Liver (tissue), 9 donors: ENCODE data around the gene CLEC2A. TPM values are rescaled to one million over a fixed set of nuclear protein-coding genes. Genes with fewer than 3 reads are reported as not detected.

Source experiments
- DNase-seq: peaks from one replicate; pipeline ENCODE4 v3.0.0-alpha.2; 2017; ENCODE audit warnings: low spot score
- H3K27ac ChIP-seq, 2 donors: one replicate each; pipeline ENCODE4 v1.7.0; 2013; ENCODE audit warnings: inconsistent platforms in 2 of 2, low read length in 2 of 2, control low read depth in 1 of 2, low read depth in 1 of 2, mild to moderate bottlenecking in 1 of 2
- H3K27me3 ChIP-seq, 4 donors: one replicate each; pipeline versions ENCODE4 v1.6.1 to v1.7.0; 2013; ENCODE audit warnings: low read length in 3 of 4, inconsistent platforms in 1 of 4, mild to moderate bottlenecking in 1 of 4, moderate library complexity in 1 of 4; ENCODE audit not compliant: control insufficient read depth in 4 of 4, insufficient read depth in 4 of 4
- H3K36me3 ChIP-seq, 4 donors: one replicate each; pipeline versions ENCODE4 v1.6.1 to v1.7.0; 2013; ENCODE audit warnings: low read length in 3 of 4, mild to moderate bottlenecking in 3 of 4, low read depth in 1 of 4, moderate library complexity in 1 of 4; ENCODE audit not compliant: control insufficient read depth in 4 of 4, insufficient read depth in 3 of 4
- H3K4me1 ChIP-seq, 4 donors: one replicate each; pipeline versions ENCODE4 v1.6.1 to v1.7.0; 2013; ENCODE audit warnings: low read length in 3 of 4, mild to moderate bottlenecking in 3 of 4, moderate library complexity in 1 of 4; ENCODE audit not compliant: control insufficient read depth in 4 of 4, insufficient read depth in 4 of 4
- H3K4me3 ChIP-seq, 3 donors: one replicate each; pipeline versions ENCODE4 v1.6.1 to v1.7.0; 2013; ENCODE audit warnings: low read length in 3 of 3, control low read depth in 1 of 3, low read depth in 1 of 3, mild to moderate bottlenecking in 1 of 3
- H3K9ac ChIP-seq, 2 donors: one replicate each; pipeline ENCODE4 v1.7.0; 2013; ENCODE audit warnings: low read length in 2 of 2, mild to moderate bottlenecking in 2 of 2, moderate library complexity in 2 of 2, control low read depth in 1 of 2, low read depth in 1 of 2
- H3K9me3 ChIP-seq, 4 donors: one replicate each; pipeline versions ENCODE4 v1.6.1 to v1.7.0; 2013; ENCODE audit warnings: low read length in 3 of 4; ENCODE audit not compliant: control insufficient read depth in 4 of 4
- ATF3 ChIP-seq: IDR thresholded peaks from 2 replicates; pipeline ENCODE4 v1.6.1; 2016; ENCODE audit warnings: antibody characterized with exemption
- CTCF ChIP-seq: fragments of 150-350 bp; IDR thresholded peaks from 2 replicates; pipeline ENCODE4 v1.5.1; 2017; ENCODE audit warnings: improper control_type of control experiment, low read depth, low read length; ENCODE audit not compliant: missing input control
- EGR1 ChIP-seq, 2 donors: IDR thresholded peaks; 2 replicates each; pipeline ENCODE4 v1.6.1; 2016 to 2018; ENCODE audit warnings: antibody characterized with exemption in 2 of 2, low read depth in 2 of 2
- FOXA1 ChIP-seq: IDR thresholded peaks from 2 replicates; pipeline ENCODE4 v1.6.1; 2016; ENCODE audit warnings: antibody characterized with exemption
- FOXA2 ChIP-seq: IDR thresholded peaks from 2 replicates; pipeline ENCODE4 v1.6.1; 2016; ENCODE audit warnings: antibody characterized with exemption
- GABPA ChIP-seq, 2 donors: IDR thresholded peaks in 1 of 2; conservative IDR thresholded peaks in 1 of 2; 2 replicates each; pipeline ENCODE4 v1.6.1; 2016; ENCODE audit warnings: antibody characterized with exemption in 2 of 2, mild to moderate bottlenecking in 1 of 2, moderate library complexity in 1 of 2
- HNF4A ChIP-seq, 2 donors: conservative IDR thresholded peaks; 2 replicates each; pipeline ENCODE4 v1.6.1; 2016; ENCODE audit warnings: antibody characterized with exemption in 2 of 2, mild to moderate bottlenecking in 2 of 2
- HNF4G ChIP-seq: IDR thresholded peaks from 2 replicates; pipeline ENCODE4 v1.6.1; 2016; ENCODE audit warnings: antibody characterized with exemption
- JUND ChIP-seq, 2 donors: IDR thresholded peaks; 2 replicates each; pipeline ENCODE4 v1.6.1; 2016; ENCODE audit warnings: antibody characterized with exemption in 2 of 2
- MAX ChIP-seq: IDR thresholded peaks from 2 replicates; pipeline ENCODE4 v1.6.1; 2016; ENCODE audit warnings: antibody characterized with exemption
- NR2F2 ChIP-seq: IDR thresholded peaks from 2 replicates; pipeline ENCODE4 v1.6.1; 2016; ENCODE audit warnings: antibody characterized with exemption
- RAD21 ChIP-seq, 2 donors: IDR thresholded peaks; 2 replicates each; pipeline ENCODE4 v1.6.1; 2016; ENCODE audit warnings: antibody characterized with exemption in 2 of 2, mild to moderate bottlenecking in 2 of 2
- REST ChIP-seq: IDR thresholded peaks from 2 replicates; pipeline ENCODE4 v1.6.1; 2016; ENCODE audit warnings: antibody characterized with exemption, mild to moderate bottlenecking
- SP1 ChIP-seq: IDR thresholded peaks from 2 replicates; pipeline ENCODE4 v1.6.1; 2018; ENCODE audit warnings: antibody characterized with exemption, mild to moderate bottlenecking
- TAF1 ChIP-seq: conservative IDR thresholded peaks from 2 replicates; pipeline ENCODE4 v1.6.1; 2016; ENCODE audit warnings: antibody characterized with exemption, mild to moderate bottlenecking
- YY1 ChIP-seq: IDR thresholded peaks from 2 replicates; pipeline ENCODE4 v1.6.1; 2016; ENCODE audit warnings: antibody characterized with exemption, mild to moderate bottlenecking
- whole genome bisulfite sequencing: extraction: QIAGEN DNeasy Blood & Tissue Kit; methylation state at CpG from one replicate; pipeline ENCODE4 v1.1.7; 2013; 5-methylcytosine and 5-hydroxymethylcytosine counted together
- polyA plus RNA-seq, 2 donors: library from polyadenylated mRNA; stranded (reverse) in 1 of 2; unstranded in 1 of 2; fragments of 200-250 nt in 1 of 2; fragments of >200 nt in 1 of 2; fragmentation: Nextera tagmentation in 1 of 2; extraction: Ambion mirVana in 1 of 2; gene quantifications; one replicate each; pipeline versions ENCODE4 v1.2.1 to v1.2.3, GENCODE V29; 2013 to 2015
- total RNA-seq, 2 donors: library from RNA; depleted of rRNA; stranded (reverse); fragments of >200 nt; gene quantifications; one replicate each; pipeline ENCODE4 v1.2.3, GENCODE V29; 2014
- TF ChIP-seq, protein P1 (sequence below): IDR thresholded peaks from 2 replicates; pipeline ENCODE4 v1.6.1; 2016; ENCODE audit warnings: antibody characterized with exemption
- donor health status: healthy.
- donor health status: healthy.
- donor health status: healthy.
- donor health status: healthy.
- donor health status: healthy.

CLEC2A gene
- total and polyA plus RNA-seq, 4 donors = not detected

DNA sequence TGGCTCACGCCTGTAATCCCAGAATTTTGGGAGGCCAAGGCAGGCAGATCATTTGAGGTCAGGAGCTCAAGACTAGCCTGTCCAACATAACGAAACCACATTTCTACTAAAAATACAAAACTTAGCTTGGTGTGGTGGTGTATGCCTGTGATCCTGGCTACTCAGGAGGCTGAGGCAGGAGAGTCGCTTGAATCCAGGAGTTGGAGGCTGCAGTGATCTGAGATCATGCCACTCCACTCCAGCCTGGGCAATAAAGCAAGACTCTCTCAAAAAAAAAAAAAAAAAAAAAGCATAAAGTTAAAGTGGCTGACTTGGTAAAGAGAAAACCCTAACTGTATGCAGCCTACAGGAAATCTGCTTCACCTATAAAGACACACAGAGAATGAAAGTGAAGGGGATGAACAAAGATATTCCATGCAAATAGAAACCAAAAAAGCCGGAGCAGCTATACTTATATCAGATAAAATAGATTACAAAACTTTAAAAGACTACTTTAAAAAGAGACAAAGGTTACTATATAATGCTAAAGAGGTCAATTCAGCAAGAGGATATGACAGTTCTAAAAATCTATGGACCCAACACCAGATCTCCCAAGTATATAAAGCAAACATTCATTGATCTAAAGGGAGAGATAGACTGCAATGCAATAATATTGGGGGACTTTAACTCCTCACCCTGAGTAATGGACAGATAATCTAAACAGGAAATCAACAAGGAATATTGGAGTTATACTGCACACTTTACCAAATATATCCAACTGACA is 67.1 kb downstream of the CLEC2A start:
- H3K27ac ChIP-seq = no peak overlapping the region
- DNase-seq = no peak
- no peaks in the 10 kb centered on the region for H3K9me3 ChIP-seq
- H3K27me3 ChIP-seq = no peaks in the 10 kb centered on the region
- WGBS = 58% methylated on average over 4 of the region's 4 CpGs
- peak overlapping the region in 1 of 2 donors; percentile 50 for H3K9ac ChIP-seq
- no peaks in the 10 kb centered on the region for H3K36me3 ChIP-seq
- H3K4me1 ChIP-seq = no peaks in the 10 kb centered on the region
- peak overlapping the region in 1 of 3 donors; percentile 20 for H3K4me3 ChIP-seq
- no peak for TF ChIP-seq SP1
- TF ChIP-seq MAX = no peak
- no peak for TF ChIP-seq TAF1
- no peak for TF ChIP-seq JUND (IDR thresholded peaks at IDR 0.05)
- TF ChIP-seq HNF4A (conservative IDR thresholded peaks at IDR 0.05) = no peak
- no peak for TF ChIP-seq FOXA1
- TF ChIP-seq FOXA2 = no peak
- no peak for TF ChIP-seq CTCF
- TF ChIP-seq RAD21 (IDR thresholded peaks at IDR 0.05) = no peak
- no peak for TF ChIP-seq GABPA (IDR thresholded peaks at IDR 0.05 in 1 of 2, conservative IDR thresholded peaks at IDR 0.05 in 1 of 2)
- no peak for TF ChIP-seq NR2F2
- TF ChIP-seq ATF3 = no peak
- no peak for TF ChIP-seq EGR1 (IDR thresholded peaks at IDR 0.05; ENCODE audit: low read depth in 2 of 2)
- no peak for TF ChIP-seq HNF4G
- TF ChIP-seq YY1 = no peak
- TF ChIP-seq REST = no peak
- TF ChIP-seq, protein P1, sequence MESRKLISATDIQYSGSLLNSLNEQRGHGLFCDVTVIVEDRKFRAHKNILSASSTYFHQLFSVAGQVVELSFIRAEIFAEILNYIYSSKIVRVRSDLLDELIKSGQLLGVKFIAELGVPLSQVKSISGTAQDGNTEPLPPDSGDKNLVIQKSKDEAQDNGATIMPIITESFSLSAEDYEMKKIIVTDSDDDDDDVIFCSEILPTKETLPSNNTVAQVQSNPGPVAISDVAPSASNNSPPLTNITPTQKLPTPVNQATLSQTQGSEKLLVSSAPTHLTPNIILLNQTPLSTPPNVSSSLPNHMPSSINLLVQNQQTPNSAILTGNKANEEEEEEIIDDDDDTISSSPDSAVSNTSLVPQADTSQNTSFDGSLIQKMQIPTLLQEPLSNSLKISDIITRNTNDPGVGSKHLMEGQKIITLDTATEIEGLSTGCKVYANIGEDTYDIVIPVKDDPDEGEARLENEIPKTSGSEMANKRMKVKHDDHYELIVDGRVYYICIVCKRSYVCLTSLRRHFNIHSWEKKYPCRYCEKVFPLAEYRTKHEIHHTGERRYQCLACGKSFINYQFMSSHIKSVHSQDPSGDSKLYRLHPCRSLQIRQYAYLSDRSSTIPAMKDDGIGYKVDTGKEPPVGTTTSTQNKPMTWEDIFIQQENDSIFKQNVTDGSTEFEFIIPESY = no peak

Other genes with a start within 250 kb of the CLEC2A start
- gene CLECL1, start 199.3 kb downstream of the CLEC2A start, total RNA-seq = under 1 TPM; 0.17 to 0.42 TPM
- gene CLECL1, start 199.3 kb downstream of the CLEC2A start, polyA plus RNA-seq = under 1 TPM; 0.33 to 0.36 TPM
- gene CD69, start 171.5 kb downstream of the CLEC2A start, total RNA-seq = 1 to 10 TPM; 1.8 to 2.7 TPM
- 1 to 10 TPM; 1.3 to 1.6 TPM for gene CD69, start 171.5 kb downstream of the CLEC2A start, polyA plus RNA-seq
- gene KLRF1, start 104.9 kb downstream of the CLEC2A start, total RNA-seq = 1 to 10 TPM in 1 of 2 donors, under 1 TPM in 1; 0.56 to 1.5 TPM
- under 1 TPM; 0.18 to 0.96 TPM for gene KLRF1, start 104.9 kb downstream of the CLEC2A start, polyA plus RNA-seq
- gene CLEC2B, start 63.0 kb downstream of the CLEC2A start, total RNA-seq = 1 to 10 TPM; 3.1 to 3.2 TPM
- gene CLEC2B, start 63.0 kb downstream of the CLEC2A start, polyA plus RNA-seq = 1 to 10 TPM; 2.9 to 4.2 TPM
- gene KLRF2, start 50.9 kb downstream of the CLEC2A start, total RNA-seq = not detected
- not detected for gene KLRF2, start 50.9 kb downstream of the CLEC2A start, polyA plus RNA-seq
- gene CLEC12A, start 39.0 kb upstream of the CLEC2A start, total RNA-seq = 1 to 10 TPM; 2.3 to 3.4 TPM
- 1 to 10 TPM; 3.0 to 4.7 TPM for gene CLEC12A, start 39.0 kb upstream of the CLEC2A start, polyA plus RNA-seq
- 10 to 100 TPM; 28.0 to 29.8 TPM for gene CLEC1B, start 66.8 kb upstream of the CLEC2A start, total RNA-seq
- 10 to 100 TPM; 33.2 to 36.4 TPM for gene CLEC1B, start 66.8 kb upstream of the CLEC2A start, polyA plus RNA-seq
- under 1 TPM; 0.17 to 0.23 TPM for gene CLEC12B, start 78.3 kb upstream of the CLEC2A start, total RNA-seq
- gene CLEC12B, start 78.3 kb upstream of the CLEC2A start, polyA plus RNA-seq = under 1 TPM; 0.16 to 0.24 TPM
- under 1 TPM in 1 of 2 donors, not detected in 1; 0.14 TPM for gene CLEC9A, start 98.3 kb upstream of the CLEC2A start, total RNA-seq
- gene CLEC9A, start 98.3 kb upstream of the CLEC2A start, polyA plus RNA-seq = under 1 TPM in 1 of 2 donors, not detected in 1; 0.03 TPM
- 1 to 10 TPM in 1 of 2 donors, under 1 TPM in 1; 0.09 to 2.1 TPM for gene CLEC1A, start 166.6 kb upstream of the CLEC2A start, total RNA-seq
- 1 to 10 TPM; 1.1 to 1.2 TPM for gene CLEC1A, start 166.6 kb upstream of the CLEC2A start, polyA plus RNA-seq
- 1 to 10 TPM; 3.6 to 7.0 TPM for gene CLEC7A, start 197.8 kb upstream of the CLEC2A start, total RNA-seq
- gene CLEC7A, start 197.8 kb upstream of the CLEC2A start, polyA plus RNA-seq = 1 to 10 TPM; 2.8 to 3.9 TPM
- gene OLR1, start 239.8 kb upstream of the CLEC2A start, total RNA-seq = under 1 TPM in 1 of 2 donors, not detected in 1; 0.37 TPM
- under 1 TPM in 1 of 2 donors, not detected in 1; 0.13 TPM for gene OLR1, start 239.8 kb upstream of the CLEC2A start, polyA plus RNA-seq
- under 1 TPM in 1 of 2 donors, not detected in 1; 0.37 TPM for gene TMEM52B, start 246.7 kb upstream of the CLEC2A start, total RNA-seq
- not detected for gene TMEM52B, start 246.7 kb upstream of the CLEC2A start, polyA plus RNA-seq